ENCODE data around the gene TBCD. TPM values are rescaled to one million over a fixed set of nuclear protein-coding genes. Genes with fewer than 3 reads are reported as not detected.

Gene TBCD
- total RNA-seq, 1 donor from 2014 or later, result 216 TPM

DNA sequence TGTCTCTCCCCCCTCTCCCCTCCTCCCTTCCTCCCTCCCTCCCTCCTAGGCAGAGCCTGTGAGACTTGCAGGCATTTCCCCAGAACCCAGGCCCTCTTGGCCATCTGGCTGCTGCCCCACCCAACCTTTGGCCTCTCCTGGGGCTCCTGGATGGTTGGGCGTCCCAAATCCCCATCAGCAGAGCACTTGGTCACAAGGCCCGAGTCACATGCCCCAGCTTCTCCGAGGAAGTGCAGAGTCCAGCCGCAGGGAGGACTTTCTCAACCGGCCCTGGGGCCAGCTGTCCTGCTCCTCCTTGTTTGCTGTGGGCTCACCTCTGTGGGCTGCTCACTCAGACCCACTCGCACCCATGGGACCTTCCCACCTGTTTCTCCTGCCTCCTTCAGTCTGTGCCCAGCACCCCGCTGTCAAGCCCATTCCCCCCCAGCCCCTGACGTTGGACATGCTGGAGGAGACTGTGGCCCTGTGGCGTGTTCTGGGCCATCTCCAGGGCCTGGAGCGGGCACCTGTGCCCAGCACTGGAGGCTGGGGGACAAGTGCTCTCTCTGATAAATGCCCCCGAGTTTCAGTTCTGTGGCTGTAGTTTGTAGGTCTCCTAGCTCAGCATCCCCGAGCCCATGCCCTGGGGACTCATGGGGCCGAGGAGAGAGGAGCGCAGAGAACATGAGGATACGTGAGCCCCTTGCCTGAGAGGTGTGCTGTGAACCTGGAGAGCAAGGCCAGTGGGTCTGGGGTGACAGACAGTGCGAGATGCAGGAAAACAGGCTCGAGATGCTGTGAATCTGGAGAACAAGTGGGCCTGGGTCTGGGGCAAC is 130.2 kb downstream of the TBCD start:
- intact Hi-C loops (cut with micrococcal nuclease), result no loop called here

- intact Hi-C loops (cut with micrococcal nuclease), result no loop called here
Measured at GRCh38 chr17:82882715-82883418, 131.0 kb downstream of the TBCD start.

GRCh38 chr17:82883419-82884031 is 131.7 kb downstream of the TBCD start:
- intact Hi-C loops (cut with micrococcal nuclease), result no loop called here

DNA sequence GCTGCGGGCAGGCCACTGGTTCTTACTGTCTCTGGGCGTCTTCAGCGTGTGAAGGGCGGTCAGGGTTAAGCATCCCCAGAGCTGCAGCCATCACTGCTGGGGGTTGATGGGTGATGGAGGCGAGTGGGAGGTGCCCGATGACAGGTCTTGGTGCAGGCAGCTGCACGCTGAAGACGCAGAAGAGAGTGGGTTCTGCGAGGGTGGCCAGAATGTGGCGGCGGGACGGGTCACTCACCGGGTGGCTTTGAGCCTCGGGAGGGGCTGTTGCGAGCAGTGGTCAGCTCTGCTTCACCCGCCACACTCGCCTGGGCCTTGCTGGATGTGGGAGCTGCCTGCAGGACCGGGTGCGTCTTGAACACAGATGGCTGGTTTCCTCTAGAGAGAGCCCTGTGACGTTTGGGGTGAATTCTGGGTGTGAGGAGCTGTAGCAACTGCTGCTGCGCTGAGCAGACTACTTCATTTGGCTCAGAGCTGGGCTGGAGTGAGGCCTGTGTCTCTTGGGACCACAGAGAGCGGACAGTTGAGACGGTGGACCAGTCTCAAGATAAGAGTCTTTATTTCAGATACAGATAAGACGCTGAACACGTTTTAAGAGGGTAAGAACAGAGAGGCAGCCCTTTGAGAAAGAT is 132.6 kb downstream of the TBCD start:
- intact Hi-C loops (cut with micrococcal nuclease), result no loop called here

DNA sequence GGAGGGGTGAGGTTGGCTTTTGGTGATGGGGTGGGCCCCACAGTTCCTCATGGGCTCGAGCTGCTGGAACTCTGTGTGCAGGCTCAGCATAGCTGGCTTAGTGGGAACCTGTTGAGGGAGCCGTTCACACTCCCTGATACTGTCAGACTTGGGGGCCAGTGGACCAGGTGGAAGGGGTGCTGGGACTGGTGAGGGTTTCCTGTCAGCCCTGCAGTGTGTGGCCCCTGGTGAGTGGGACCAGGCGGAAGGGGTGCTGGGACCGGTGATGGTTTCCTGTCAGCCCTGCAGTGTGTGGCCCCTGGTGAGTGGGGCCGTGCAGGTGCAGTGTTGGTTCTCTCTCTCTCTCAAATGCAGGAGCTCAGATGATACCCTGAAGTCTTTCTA is 133.1 kb downstream of the TBCD start:
- intact Hi-C loops (cut with micrococcal nuclease), result loop anchor here (1.0 kb wide), 2 partner anchors 8 to 21 kb away; no protein-coding TSS in a partner anchor

GRCh38 chr17:82887255-82888164 is 135.6 kb downstream of the TBCD start:
- intact Hi-C loops (cut with micrococcal nuclease), result no loop called here

DNA sequence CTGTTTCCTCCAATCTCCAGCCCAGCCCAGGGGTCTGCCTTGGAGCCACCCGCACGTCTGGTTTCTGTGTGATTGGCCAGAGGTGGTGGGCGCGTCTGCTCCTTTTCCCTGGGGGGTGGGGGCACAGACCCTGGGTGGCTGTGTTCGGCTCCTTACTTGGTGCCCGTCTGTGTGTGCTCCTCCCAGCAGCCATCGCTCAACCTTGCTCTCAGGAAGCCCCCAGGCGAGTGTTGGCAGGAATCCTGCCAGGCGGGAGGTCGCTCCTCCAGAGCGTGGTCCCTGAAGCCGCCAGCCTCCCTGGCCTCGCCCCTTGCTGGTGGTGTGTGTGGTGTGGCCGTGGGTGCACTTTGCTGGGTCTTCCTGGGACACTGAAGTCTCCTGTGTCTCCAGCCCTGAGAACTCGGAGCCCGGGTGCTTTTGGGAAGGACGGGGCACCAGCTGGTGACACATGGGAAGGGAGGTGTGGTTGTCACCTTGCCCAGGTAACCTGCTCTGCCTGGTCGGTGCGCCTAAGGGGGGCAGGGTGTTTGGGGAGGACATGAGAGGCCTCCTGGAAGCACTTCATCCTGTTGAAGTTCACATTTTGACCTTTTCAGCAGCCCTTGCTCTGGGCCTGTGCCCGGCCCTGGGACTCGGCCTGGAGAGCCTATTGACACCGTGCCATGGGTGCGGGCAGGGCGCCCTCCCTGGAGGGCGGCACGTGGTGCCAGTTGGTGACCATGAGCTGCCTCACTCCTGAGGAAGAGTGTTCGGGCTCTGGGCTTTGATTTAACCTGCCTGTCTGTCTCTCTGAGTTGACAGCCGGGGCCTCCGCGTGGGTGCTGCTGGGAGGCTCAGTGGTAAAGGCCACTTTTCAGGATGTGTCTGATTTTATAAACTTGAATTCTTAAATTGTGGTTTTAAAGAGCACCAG is 137.0 kb downstream of the TBCD start:
- intact Hi-C loops (cut with micrococcal nuclease), result no loop called here

DNA sequence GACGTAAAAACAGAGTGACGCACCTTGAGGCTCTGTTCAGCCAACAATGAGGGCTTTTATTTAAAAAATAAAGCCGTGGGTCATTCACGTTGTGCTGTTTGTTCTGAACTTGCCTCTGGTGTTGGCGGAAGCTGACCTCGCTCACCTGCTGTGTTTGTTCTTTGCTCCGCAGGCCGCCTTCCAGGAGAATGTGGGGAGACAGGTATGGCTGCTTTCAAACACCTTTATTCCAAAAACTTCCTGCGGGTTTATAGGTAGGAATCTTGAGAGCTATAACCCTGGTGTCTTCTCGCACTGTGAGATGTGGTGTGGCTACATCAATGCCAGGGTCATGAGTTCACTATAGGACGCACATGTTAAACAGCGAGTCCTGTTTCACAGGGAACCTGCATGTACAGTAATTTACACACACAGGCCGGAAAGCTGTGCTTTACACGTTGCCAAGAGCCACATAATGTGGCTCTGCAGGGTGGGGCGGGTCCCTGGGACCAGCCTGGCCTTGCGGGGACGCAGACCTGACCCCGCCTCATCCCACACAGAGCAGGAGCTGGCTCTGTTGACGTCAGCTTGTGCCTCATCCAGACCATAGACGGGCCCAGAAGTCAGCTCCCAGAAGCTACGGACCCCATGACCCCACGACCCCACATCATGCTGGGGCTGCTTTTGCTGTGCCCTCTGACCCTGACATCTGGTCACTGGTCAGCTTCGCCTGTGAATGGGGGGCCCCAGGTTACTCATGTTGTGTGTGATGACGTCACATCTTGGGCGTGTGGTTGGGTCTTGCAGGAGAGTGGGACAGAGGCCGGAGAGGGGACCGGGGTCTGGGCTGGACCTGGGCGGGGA is 137.9 kb downstream of the TBCD start:
- intact Hi-C loops (cut with micrococcal nuclease), result no loop called here

DNA sequence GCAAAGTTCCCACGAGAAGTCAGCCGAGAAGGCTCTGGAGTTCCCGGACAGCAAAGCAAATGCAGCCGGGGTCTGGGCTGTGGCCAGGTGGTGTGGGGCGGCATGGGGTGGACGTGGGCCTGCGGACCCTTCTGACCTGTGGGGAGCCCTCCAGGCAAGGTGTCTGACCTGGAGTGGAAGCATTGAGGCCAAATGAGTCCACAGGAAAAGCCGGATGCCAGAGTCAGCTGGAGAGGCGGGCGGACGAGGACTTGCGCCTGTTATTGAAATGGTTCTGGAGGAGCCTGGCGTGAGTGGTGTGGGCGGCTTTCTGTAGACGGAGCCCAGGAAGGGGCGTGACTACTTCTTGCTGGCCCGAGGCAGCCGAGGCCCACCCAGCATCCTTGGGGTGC is 138.5 kb downstream of the TBCD start:
- intact Hi-C loops (cut with micrococcal nuclease), result no loop called here

- intact Hi-C loops (cut with micrococcal nuclease), result no loop called here
Measured at GRCh38 chr17:82890926-82891678, 139.2 kb downstream of the TBCD start.

- intact Hi-C loops (cut with micrococcal nuclease), result loop anchor here (2.0 kb wide), 1 partner anchor 109 kb away; no protein-coding TSS in a partner anchor
Measured at GRCh38 chr17:82891911-82892310, 140.0 kb downstream of the TBCD start.

GRCh38 chr17:82892899-82893565 is 141.2 kb downstream of the TBCD start:
- intact Hi-C loops (cut with micrococcal nuclease), result loop anchor here (1.0 to 2.0 kb wide), 3 partner anchors 8 to 110 kb away; no protein-coding TSS in a partner anchor

DNA sequence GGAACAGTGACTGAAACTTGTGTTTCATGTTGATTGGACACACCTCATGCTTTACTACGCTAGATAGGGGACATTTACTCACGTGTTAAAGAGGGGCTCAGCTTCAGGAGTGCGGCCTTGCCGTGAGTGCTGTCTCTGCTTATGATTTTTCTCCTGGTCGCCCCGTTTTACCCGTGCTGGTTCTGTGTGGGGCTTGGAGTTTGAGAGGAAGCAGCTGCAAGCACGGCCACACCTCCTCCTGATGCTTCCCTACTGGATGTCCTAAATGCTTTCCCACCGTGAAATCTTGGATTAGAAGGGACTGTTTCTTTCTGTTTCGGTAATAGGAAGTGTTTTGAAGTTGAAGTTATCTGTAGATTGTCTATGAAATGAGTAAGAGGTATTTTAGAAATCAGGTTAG is 141.9 kb downstream of the TBCD start:
- intact Hi-C loops (cut with micrococcal nuclease), result loop anchor here (1.0 to 2.0 kb wide), 3 partner anchors 8 to 111 kb away; no protein-coding TSS in a partner anchor

DNA sequence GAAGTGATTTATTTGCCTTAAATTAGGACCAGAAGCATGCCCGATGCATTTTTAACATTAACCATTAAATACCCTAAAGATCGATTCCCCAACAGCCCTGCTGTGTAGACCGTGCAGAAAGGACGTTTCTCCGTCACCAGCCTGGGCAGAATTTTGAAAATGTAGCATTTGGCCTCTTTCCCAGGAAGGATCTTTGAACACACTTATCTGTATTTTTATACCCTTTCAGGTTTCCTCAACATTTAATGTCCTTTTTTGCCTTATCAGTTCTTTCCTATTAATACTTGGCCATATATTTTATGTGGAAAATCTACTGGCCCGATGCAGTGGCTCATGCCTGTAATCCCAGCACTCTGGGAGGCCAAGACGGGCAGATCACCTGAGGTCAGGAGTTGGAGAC is 142.5 kb downstream of the TBCD start:
- intact Hi-C loops (cut with micrococcal nuclease), result no loop called here

GRCh38 chr17:82895087-82895486 is 143.2 kb downstream of the TBCD start:
- intact Hi-C loops (cut with micrococcal nuclease), result no loop called here

DNA sequence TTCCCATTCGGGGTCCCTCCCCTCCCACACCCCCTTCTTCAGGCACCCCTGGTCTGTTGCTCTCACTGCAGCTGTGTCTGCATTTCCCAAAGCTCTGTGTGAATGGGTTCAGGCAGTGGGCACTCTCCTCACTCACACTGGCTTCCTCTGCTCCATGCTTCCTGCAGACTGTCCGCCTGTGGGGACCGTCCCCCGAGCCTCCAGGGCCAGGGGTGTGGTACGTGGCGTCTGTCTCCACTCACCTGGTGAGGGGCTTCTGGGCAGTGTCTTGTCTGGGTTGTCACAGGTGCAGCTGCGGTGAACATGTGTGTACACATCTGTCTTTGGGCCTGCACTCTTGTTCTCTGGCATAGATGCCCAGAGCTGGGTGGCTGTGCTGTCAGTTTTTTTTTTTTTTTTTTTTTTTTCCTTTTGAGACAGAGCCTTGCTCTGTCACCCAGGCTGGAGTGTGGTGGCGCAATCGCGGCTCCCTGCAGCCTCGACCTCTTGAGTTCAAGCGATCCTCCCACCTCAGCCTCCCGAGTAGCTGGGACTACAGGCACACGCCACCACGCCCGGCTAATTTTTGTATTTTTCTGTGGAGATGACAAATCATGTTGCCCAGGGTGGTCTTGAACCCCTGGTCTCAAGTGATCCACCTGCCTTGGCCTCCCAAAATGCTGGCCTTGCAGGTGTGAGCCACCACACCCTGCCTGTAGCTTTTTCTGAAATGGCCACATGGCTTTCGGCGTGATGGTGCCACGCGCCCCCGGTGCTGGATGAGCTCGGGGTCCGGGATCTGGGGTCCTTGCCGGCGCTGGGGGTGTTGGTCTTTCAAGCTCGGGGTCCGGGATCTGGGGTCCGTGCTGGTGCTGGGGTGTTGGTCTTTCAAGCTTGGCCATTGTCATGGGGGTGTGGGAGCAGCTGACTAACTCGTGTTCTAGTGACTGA is 144.5 kb downstream of the TBCD start:
- intact Hi-C loops (cut with micrococcal nuclease), result no loop called here
